ENCODE data around the gene YJU2. TPM values are rescaled to one million over a fixed set of nuclear protein-coding genes. Genes with fewer than 3 reads are reported as not detected.

The YJU2 gene
- total RNA-seq, 1 experiment from 2014 or later: 28.1 TPM

DNA sequence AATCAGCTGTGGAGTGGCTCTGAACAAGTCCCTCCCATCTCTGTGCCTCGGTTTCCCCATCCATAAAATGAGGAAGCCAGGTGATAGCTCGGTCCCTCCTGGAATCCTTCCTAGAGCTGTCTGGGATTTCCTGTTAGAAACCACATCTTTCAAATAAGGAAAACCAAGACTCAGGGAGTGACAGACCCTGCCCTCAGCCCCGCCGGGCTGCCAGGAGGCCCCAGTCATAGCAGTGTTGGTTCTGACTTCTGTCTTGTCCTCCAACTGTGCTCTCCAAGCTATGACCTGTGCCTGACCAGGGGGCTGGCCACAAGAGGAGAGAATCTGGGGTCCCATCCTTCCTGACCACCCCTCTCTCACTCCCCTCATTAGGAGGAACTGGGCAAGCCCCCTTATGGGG, 31.1 kb downstream of the YJU2 start:
- Mint-ChIP-seq H3K27ac (ENCODE audit: low read depth, unreplicated experiment) (no peak overlapping the region), H3K4me1 (ENCODE audit: insufficient read depth, unreplicated experiment) (no peaks in the 10 kb centered on the region), H3K9me3 (ENCODE audit: unreplicated experiment) (no peaks in the 10 kb centered on the region), H3K36me3 (ENCODE audit: insufficient read depth, unreplicated experiment) (no peaks in the 10 kb centered on the region), H3K27me3 (ENCODE audit: insufficient read depth, unreplicated experiment) (peaks cover 17% of the 10 kb centered on the region), H3K4me3 (ENCODE audit: unreplicated experiment) (no peak overlapping the region)
- TF ChIP-seq, protein P1, sequence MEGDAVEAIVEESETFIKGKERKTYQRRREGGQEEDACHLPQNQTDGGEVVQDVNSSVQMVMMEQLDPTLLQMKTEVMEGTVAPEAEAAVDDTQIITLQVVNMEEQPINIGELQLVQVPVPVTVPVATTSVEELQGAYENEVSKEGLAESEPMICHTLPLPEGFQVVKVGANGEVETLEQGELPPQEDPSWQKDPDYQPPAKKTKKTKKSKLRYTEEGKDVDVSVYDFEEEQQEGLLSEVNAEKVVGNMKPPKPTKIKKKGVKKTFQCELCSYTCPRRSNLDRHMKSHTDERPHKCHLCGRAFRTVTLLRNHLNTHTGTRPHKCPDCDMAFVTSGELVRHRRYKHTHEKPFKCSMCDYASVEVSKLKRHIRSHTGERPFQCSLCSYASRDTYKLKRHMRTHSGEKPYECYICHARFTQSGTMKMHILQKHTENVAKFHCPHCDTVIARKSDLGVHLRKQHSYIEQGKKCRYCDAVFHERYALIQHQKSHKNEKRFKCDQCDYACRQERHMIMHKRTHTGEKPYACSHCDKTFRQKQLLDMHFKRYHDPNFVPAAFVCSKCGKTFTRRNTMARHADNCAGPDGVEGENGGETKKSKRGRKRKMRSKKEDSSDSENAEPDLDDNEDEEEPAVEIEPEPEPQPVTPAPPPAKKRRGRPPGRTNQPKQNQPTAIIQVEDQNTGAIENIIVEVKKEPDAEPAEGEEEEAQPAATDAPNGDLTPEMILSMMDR (IDR thresholded peaks at IDR 0.05; ENCODE audit: unreplicated experiment): no peak
- BruUV-seq (replicated peaks): no TSS peak
- POLR2A ChIA-PET: interaction anchor here (0.5 kb wide), 1 partner anchor 44 kb away, joined by 4 read pairs; no protein-coding TSS in a partner anchor
- intact Hi-C loops (cut with micrococcal nuclease): no loop called here
- CTCF ChIA-PET: interaction anchor here (1.2 kb wide), 2 partner anchors 11 to 60 kb away, joined by 3 to 4 read pairs; partner anchors contain the start of gene STAP2
- DNase-seq (ENCODE audit: unreplicated experiment): no peak

DNA sequence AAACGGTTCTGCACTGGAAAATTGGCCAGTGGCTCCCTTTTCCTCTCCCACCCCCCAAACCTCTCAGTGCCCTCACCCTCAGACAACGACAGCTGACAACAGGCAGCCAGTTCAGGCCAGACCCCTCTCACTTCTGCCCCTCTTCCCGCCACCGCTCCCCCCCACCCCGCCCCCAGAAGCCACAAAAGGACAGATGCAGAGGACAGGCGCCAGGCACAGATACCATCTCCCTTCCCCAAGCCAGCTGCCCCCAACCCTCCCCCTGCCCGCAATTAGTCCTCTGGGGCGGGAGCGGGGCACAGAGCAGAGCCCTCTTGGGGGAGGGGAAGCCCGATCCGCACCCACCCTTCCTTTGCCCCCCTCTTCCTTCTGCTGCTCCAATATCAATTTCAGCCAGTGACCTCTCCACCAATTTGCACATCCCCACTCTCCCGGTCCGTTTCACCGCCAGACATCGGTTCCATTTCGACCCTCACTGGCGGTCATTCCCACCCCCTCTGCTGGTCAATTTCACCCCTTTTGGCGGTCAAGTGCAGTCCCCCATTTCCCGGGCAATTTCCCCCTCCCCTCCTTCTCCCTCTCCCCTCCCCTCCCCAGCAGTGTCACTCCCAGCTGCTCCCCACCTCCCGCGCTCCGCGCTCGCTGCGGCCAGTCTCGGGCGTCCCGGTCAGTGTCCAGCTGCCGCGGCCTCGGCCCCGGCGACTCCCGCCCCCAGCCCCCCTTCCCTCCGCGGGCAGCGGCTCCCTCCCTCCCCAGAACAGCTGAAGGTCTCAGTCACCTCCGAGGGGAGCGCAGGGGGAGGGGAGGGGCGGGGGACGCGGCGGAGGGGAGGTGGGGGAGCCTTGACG, 31.8 kb downstream of the YJU2 start, which contains the start of gene SHD:
TSS of gene SHD (plus strand) at position 848 of the 848 bp plus-strand sequence. CDS start 798 bp downstream, outside the sequence.
- no TSS peak for BruUV-seq (replicated peaks)
- CTCF ChIA-PET: interaction anchor here (0.7 kb wide), 1 partner anchor 61 kb away, joined by 3 read pairs; no protein-coding TSS in a partner anchor
- Mint-ChIP-seq H3K36me3 (ENCODE audit: insufficient read depth, unreplicated experiment) (no peaks in the 10 kb centered on the region), H3K27ac (ENCODE audit: low read depth, unreplicated experiment) (no peak within 1 kb of the TSS), H3K9me3 (ENCODE audit: unreplicated experiment) (no peaks in the 10 kb centered on the region), H3K4me3 (ENCODE audit: unreplicated experiment) (no peak within 1 kb of the TSS), H3K4me1 (ENCODE audit: insufficient read depth, unreplicated experiment) (no peaks in the 10 kb centered on the region), H3K27me3 (ENCODE audit: insufficient read depth, unreplicated experiment) (peaks cover 17% of the 10 kb centered on the region)
- POLR2A ChIA-PET: interaction anchor here (0.5 kb wide), 1 partner anchor 43 kb away, joined by 4 read pairs; no protein-coding TSS in a partner anchor
- DNase-seq (ENCODE audit: unreplicated experiment): no peak
- TF ChIP-seq, protein P1 (IDR thresholded peaks at IDR 0.05; ENCODE audit: unreplicated experiment): no peak
- intact Hi-C loops (cut with micrococcal nuclease): no loop called here

DNA sequence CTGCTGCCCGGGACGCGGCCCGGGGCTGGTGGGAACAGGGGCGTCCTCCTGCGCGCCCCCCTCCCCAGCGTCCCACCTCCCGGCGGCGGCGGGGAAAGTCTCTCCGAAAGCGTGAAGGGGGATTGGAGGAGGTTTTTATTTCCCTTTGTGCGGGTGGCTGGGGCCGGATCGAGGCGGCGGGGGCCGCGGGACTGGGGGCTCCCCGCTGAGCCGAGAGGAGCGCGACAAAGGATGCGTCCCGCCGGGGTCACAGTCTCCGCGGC, 32.3 kb downstream of the YJU2 start:
- CTCF ChIA-PET: no interaction called here
- no TSS peak for BruUV-seq (replicated peaks)
- TF ChIP-seq, protein P1 (IDR thresholded peaks at IDR 0.05; ENCODE audit: unreplicated experiment): no peak
- peaks cover 17% of the 10 kb centered on the region for H3K27me3 Mint-ChIP-seq (ENCODE audit: insufficient read depth, unreplicated experiment)
- H3K36me3 Mint-ChIP-seq (ENCODE audit: insufficient read depth, unreplicated experiment): no peaks in the 10 kb centered on the region
- no peak overlapping the region for H3K27ac Mint-ChIP-seq (ENCODE audit: low read depth, unreplicated experiment)
- POLR2A ChIA-PET: no interaction called here
- H3K9me3 Mint-ChIP-seq (ENCODE audit: unreplicated experiment): no peaks in the 10 kb centered on the region
- no peaks in the 10 kb centered on the region for H3K4me1 Mint-ChIP-seq (ENCODE audit: insufficient read depth, unreplicated experiment)
- no peak overlapping the region for H3K4me3 Mint-ChIP-seq (ENCODE audit: unreplicated experiment)
- DNase-seq (ENCODE audit: unreplicated experiment): no peak
- intact Hi-C loops (cut with micrococcal nuclease): no loop called here

- no peaks in the 10 kb centered on the region for H3K9me3 Mint-ChIP-seq (ENCODE audit: unreplicated experiment)
- H3K4me3 Mint-ChIP-seq (ENCODE audit: unreplicated experiment): no peak overlapping the region
- ChIA-PET POLR2A (no interaction called here), CTCF (interaction anchor here (0.5 kb wide), 1 partner anchor 9 kb away, joined by 3 read pairs; no protein-coding TSS in a partner anchor)
- intact Hi-C loops (cut with micrococcal nuclease): no loop called here
- BruUV-seq (replicated peaks): no TSS peak
- TF ChIP-seq, protein P1 (IDR thresholded peaks at IDR 0.05; ENCODE audit: unreplicated experiment): no peak
- H3K36me3 Mint-ChIP-seq (ENCODE audit: insufficient read depth, unreplicated experiment): no peaks in the 10 kb centered on the region
- no peaks in the 10 kb centered on the region for H3K4me1 Mint-ChIP-seq (ENCODE audit: insufficient read depth, unreplicated experiment)
- peaks cover 17% of the 10 kb centered on the region for H3K27me3 Mint-ChIP-seq (ENCODE audit: insufficient read depth, unreplicated experiment)
- no peak for DNase-seq (ENCODE audit: unreplicated experiment)
- H3K27ac Mint-ChIP-seq (ENCODE audit: low read depth, unreplicated experiment): no peak overlapping the region
Observed at GRCh38 chr19:4279530-4280422, 32.9 kb downstream of the YJU2 start.
